Stimulated activated CD4-positive, alpha-beta T cell treated with anti-CD3 and anti-CD28 coated beads, TNF-alpha, amount 100 ng/mL, for 48 hours (primary cell): Measurements from ENCODE around the gene SLC26A4.

Source experiments
- DNase-seq, 3 donors: peaks; one replicate each; pipeline ENCODE4 v3.0.0-alpha.2; 2020; ENCODE audit warnings: low read depth in 3 of 3

Gene SLC26A4

DNA sequence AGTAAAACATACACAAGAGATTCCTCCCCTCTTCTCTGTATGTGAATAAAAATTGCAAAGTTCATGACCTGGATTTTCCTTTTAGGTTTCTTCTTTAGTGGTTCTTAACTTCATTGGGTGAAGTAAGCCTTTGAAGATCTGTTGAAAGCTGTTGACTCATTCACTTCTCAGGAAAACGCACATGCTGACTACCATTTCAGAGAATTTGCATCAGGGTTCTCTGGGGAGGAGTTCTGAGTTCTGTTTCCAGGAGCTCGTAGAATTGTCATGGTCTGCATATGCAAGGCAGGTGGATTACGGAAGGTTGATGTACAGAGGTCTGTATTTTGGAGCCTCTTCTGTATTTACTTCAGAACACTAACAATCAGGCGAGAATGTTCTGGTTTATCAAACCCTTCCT lies 962 bp upstream of the SLC26A4 start:
- peak in 2 of 3 donors; percentile 40 to 47 for DNase-seq

DNA sequence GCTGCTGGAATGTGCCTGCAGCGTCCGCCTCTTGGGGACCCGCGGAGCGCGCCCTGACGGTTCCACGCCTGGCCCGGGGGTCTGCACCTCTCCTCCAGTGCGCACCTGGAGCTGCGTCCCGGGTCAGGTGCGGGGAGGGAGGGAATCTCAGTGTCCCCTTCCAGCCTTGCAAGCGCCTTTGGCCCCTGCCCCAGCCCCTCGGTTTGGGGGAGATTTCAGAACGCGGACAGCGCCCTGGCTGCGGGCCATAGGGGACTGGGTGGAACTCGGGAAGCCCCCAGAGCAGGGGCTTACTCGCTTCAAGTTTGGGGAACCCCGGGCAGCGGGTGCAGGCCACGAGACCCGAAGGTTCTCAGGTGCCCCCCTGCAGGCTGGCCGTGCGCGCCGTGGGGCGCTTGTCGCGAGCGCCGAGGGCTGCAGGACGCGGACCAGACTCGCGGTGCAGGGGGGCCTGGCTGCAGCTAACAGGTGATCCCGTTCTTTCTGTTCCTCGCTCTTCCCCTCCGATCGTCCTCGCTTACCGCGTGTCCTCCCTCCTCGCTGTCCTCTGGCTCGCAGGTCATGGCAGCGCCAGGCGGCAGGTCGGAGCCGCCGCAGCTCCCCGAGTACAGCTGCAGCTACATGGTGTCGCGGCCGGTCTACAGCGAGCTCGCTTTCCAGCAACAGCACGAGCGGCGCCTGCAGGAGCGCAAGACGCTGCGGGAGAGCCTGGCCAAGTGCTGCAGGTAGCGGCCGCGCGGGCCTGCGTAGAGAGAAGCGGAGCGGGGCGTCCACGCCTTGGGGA lies 645 bp downstream of the SLC26A4 start:
- peak in 2 of 3 donors; percentile 31 to 46 for DNase-seq

DNA sequence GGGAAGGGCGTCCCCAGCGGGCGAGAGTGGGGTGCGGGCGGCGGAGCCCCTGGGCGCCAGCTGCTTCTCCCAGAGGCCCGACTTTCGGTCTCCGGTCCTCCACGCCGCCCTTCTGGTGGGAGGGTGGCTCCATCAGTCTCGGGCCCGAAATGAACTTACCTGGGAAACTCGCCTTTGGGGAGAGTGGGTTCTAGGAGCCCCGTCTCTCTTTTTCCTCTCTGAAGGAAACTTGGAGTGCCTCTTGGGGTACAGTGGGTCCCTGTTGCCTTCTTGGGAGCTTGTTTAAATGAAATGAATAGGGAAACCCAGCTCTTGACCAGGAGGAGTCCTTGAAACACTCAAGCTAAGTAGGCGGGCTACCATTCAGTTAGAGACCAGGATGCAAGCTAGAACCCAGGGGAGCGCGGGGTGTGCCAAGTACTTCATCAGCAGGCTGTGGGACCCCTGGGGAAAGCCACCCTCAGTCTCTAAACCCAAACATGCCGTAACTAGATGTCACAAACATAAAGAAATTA lies 1.3 kb downstream of the SLC26A4 start:
- DNase-seq: no peak

GRCh38 chr7:107663196-107663595 lies 2.6 kb downstream of the SLC26A4 start:
- no peak for DNase-seq

GRCh38 chr7:107666790-107667189 lies 6.2 kb downstream of the SLC26A4 start:
- no peak for DNase-seq

DNA sequence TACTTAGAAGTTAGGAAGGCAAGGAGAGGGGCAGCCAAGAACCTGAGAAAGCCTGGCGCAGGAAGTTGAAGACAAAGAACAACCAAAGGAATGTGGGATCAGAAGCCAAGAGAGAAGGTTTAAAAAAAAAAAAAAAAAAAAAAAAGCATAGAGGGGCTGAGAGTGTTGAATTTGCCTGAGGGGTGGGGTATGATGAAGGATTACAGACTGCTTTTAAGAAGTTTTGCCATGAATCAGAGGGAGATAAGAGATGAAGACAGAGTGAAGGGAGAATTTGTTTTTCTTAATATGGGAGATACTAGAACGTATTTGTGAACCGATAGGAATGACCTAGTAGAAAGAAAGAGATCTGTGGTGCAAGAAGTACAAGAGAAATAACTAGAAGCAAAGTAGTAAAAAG lies 6.7 kb downstream of the SLC26A4 start:
- DNase-seq: no peak

DNA sequence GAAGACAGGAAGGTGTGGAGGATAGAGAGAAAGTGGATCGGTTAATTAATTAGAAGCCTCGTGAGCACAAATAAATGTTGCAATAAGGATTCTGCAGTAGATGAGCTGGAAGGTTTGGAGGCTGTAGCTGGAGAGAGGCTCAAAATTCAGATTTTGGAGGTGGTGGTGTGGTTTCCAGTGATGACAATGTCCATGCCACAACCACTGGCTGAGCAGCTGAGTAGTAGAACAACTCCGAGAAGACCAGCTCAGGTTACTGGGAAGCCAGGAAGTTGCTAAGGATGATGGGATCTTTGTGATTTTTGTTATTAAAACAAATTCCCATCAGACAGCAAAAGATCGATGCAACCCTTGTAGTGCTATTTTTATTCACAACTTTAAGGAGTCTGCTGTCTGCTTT lies 7.7 kb downstream of the SLC26A4 start:
- DNase-seq: no peak

DNA sequence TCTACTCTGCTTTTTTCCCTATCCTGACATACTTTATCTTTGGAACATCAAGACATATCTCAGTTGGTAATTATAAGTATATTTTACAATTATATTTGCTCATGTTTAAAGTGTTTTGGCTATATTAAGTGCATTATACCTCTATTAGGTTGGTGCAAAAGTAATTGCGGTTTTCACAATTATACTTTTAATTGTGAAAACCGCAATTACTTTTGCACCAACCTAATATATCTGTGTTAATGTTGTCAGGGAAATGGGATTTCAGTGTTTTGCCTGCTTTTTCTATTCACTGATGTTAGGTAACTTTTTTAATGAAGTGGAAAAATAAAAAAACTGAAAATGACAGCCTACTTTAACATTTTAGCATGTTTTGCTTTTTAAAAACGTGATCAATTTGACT lies 11.6 kb downstream of the SLC26A4 start:
- DNase-seq: no peak

- DNase-seq: no peak
These were observed 15.6 kb downstream of the SLC26A4 start for GRCh38 chr7:107676249-107676648.

DNA sequence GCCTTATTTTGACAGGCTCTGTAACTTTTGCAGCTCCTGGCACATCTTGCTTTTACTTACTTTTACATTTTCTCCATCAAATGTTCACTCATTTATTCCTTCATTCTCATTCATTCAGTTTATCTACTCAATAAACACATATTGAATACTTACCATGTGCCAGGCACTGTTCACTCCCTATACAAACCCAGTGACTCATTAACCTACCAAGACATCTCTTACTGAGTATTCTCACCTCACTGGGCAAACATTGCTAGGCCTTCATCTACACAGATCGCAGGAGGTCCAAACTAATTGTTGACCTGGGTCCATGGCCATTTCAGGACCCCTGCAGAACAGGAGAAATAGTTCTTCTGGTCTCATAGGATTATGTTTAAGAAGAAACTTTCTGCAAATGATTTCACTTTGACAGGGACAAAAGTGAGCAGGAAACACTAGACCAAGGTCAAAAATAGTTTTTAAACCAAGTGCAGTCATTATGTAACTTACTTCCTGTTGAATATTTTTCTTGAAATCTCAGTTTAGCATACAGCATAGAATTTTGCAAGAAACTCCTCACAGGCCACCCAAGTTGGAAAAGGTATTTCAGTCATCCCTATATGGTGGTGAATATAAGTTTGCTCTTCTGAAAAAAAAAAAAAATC lies 17.6 kb downstream of the SLC26A4 start:
- DNase-seq: no peak

GRCh38 chr7:107680478-107680877 lies 19.9 kb downstream of the SLC26A4 start:
- DNase-seq: no peak

- no peak for DNase-seq
These were observed 22.3 kb downstream of the SLC26A4 start for GRCh38 chr7:107682886-107683285.

- no peak for DNase-seq
These were observed 23.7 kb downstream of the SLC26A4 start for GRCh38 chr7:107684287-107684686.

- no peak for DNase-seq
These were observed 24.4 kb downstream of the SLC26A4 start for GRCh38 chr7:107684947-107685463.

DNA sequence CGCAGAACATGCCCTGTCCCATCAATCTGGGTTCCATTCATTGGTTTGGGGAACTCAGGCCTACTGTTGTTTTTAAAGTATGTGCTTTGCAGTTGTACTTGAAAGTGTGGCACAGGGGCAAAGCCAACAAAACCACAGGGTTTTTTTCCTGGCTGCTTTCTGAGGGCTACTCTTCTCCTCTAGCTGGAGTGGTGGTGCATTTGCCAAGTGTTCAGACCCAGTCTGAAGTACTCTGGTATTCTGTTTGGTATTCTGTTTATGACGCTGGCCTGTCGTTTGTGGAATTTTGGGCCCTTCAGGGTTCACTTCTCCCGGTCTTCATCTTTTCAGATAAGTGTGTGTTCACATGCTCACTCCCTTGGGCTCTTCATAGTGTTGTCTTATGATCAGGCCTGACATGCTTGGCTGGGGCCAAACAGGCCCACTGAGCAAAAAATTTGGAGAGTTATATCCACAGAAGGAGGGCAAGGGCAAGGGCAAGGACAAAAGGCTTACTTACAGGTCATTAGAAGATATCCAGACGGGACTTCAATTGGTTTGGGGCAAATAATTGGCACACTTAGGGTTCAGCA lies 26.3 kb downstream of the SLC26A4 start:
- DNase-seq: no peak

DNA sequence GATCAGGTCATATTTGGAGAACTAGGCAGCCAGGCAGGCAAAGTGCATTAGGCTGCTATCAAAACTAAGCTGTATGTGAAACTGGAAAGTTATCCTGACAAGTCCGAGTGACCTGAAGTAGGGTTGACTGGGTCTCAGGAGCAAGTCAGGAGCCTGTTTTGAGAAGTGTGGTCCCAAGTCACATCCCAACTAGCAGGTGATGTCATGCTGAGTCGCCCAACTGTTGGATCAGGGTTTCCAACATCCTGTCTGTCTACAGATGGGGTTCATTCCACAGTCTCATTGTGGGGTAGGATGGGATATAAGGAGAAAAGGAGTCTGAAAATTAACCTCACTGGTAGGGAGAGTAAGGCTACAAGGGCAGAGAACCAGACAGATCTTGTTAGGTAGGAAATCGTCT lies 27.0 kb downstream of the SLC26A4 start:
- DNase-seq: no peak

GRCh38 chr7:107689553-107689952 lies 28.9 kb downstream of the SLC26A4 start:
- DNase-seq: no peak

GRCh38 chr7:107690084-107690483 lies 29.5 kb downstream of the SLC26A4 start:
- no peak for DNase-seq

GRCh38 chr7:107690611-107691010 lies 30.0 kb downstream of the SLC26A4 start:
- DNase-seq: no peak

- no peak for DNase-seq
These were observed 31.1 kb downstream of the SLC26A4 start for GRCh38 chr7:107691716-107692115.

GRCh38 chr7:107692501-107692900 lies 31.9 kb downstream of the SLC26A4 start:
- DNase-seq: no peak

GRCh38 chr7:107693396-107693795 lies 32.8 kb downstream of the SLC26A4 start:
- no peak for DNase-seq

GRCh38 chr7:107694386-107694785 lies 33.8 kb downstream of the SLC26A4 start:
- DNase-seq: no peak
